Esophagus squamous epithelium (tissue), 5 donors: Measurements from ENCODE around the gene TMEM119. TPM values are rescaled to one million over a fixed set of nuclear protein-coding genes. Genes with fewer than 3 reads are reported as not detected.
"Not testable (repeated sequence)": the region's sequence is repeated elsewhere in the genome, so short reads cannot be mapped to it uniquely, and the experiment has no call there.

Source experiments
- DNase-seq: peaks from one replicate; lab custom pipeline; 2025; lab: John Stamatoyannopoulos, UW
- H3K27ac ChIP-seq, 4 donors: fragments of 200-600 bp; sonication (generic); one replicate each; pipeline ENCODE4 v1.5.1; 2016 to 2019; ENCODE audit warnings: mild to moderate bottlenecking in 1 of 4
- H3K27me3 ChIP-seq, 4 donors: fragments of 200-600 bp; sonication (generic); 1 replicate in 3 of 4; 2 replicates in 1 of 4; pipeline versions ENCODE4 v1.5.1 to v1.6.0; 2017 to 2021; ENCODE audit warnings: antibody characterized with exemption in 1 of 4
- H3K36me3 ChIP-seq, 3 donors: fragments of 200-600 bp; sonication (generic); one replicate each; pipeline ENCODE4 v1.5.1; 2016 to 2019
- H3K4me1 ChIP-seq, 3 donors: fragments of 200-600 bp; sonication (generic); one replicate each; pipeline ENCODE4 v1.5.1; 2017 to 2019
- H3K4me3 ChIP-seq, 4 donors: fragments of 200-600 bp; sonication (generic); 1 replicate in 3 of 4; 2 replicates in 1 of 4; pipeline ENCODE4 v1.5.1; 2016 to 2019; ENCODE audit warnings: mild to moderate bottlenecking in 2 of 4, moderate library complexity in 1 of 4
- H3K9me3 ChIP-seq, 3 donors: fragments of 200-600 bp; sonication (generic); one replicate each; pipeline ENCODE4 v1.5.1; 2016 to 2019
- CTCF ChIP-seq, 6 experiments: fragments of 450-650 bp in 4 of 6; fragments of 200-600 bp in 2 of 6; sonication (generic) in 2 of 6; IDR thresholded peaks; one replicate each; pipeline ENCODE4 v1.5.1; 2016 to 2019; ENCODE audit warnings: antibody characterized with exemption in 6 of 6, mild to moderate bottlenecking in 4 of 6, moderate library complexity in 4 of 6
- POLR2A ChIP-seq, 4 donors: fragments of 450-650 bp; IDR thresholded peaks; one replicate each; pipeline ENCODE4 v1.6.1; 2017; ENCODE audit warnings: antibody characterized with exemption in 4 of 4, mild to moderate bottlenecking in 4 of 4, moderate library complexity in 3 of 4
- whole genome bisulfite sequencing, 2 donors: methylation state at CpG; one replicate each; pipeline ENCODE4 v1.1.5; 2018; 5-methylcytosine and 5-hydroxymethylcytosine counted together
- intact Hi-C: fragments of 100-400 bp; cut with DNase I; formaldehyde crosslinking; loops from one replicate; pipeline ENCODE4 v1.15.0; 2022
- total RNA-seq, 4 donors: library from RNA; depleted of rRNA; stranded (reverse); fragments of >200 nt; gene quantifications; one replicate each; pipeline ENCODE4 v1.1.0, GENCODE V29; 2016
- donor health status: DM: yes; HTN: yes; CAD: no.

Gene TMEM119
- total RNA-seq, 4 donors from 2014 or later = 0.08 to 4.8 (median 2.0) TPM

- H3K27me3 ChIP-seq = peaks cover 0 to 5% (median 0%) of the 10 kb centered on the region in 4 donors
- intact Hi-C loops = no loop called here
- no peak overlapping the region for H3K27ac ChIP-seq
- no peak overlapping the region for H3K4me3 ChIP-seq
- H3K9me3 ChIP-seq = no peaks in the 10 kb centered on the region
- peaks cover 0 to 8% (median under 1%) of the 10 kb centered on the region in 3 donors for H3K4me1 ChIP-seq
- TF ChIP-seq CTCF (IDR thresholded peaks at IDR 0.05) (no peak), POLR2A (IDR thresholded peaks at IDR 0.05) (no peak)
- no peak for DNase-seq
- H3K36me3 ChIP-seq = no peaks in the 10 kb centered on the region
- WGBS, 2 donors = 91 to 96% methylated on average over 10 of the region's 10 CpGs
Measured at GRCh38 chr12:108594323-108594903, 3.5 kb downstream of the TMEM119 start.

- Histone ChIP-seq H3K4me1 (peaks cover 4 to 19% (median 5%) of the 10 kb centered on the region in 3 donors), H3K4me3 (no peak overlapping the region), H3K36me3 (no peaks in the 10 kb centered on the region), H3K27me3 (peaks cover 0 to 10% (median 0%) of the 10 kb centered on the region in 4 donors), H3K27ac (no peak overlapping the region), H3K9me3 (no peaks in the 10 kb centered on the region)
- DNase-seq = no peak
- intact Hi-C loops = no loop called here
- WGBS, 2 donors = 83 to 94% methylated on average over 6 to 10 of the region's 25 CpGs
- TF ChIP-seq POLR2A (IDR thresholded peaks at IDR 0.05) (no peak), CTCF (IDR thresholded peaks at IDR 0.05) (no peak)
Measured at GRCh38 chr12:108592033-108592909, 5.6 kb downstream of the TMEM119 start.

- WGBS, 2 donors = 89 to 93% methylated on average over 7 to 8 of the region's 22 CpGs
- DNase-seq = no peak
- intact Hi-C loops = no loop called here
- Histone ChIP-seq H3K27me3 (peaks cover 0 to 10% (median 0%) of the 10 kb centered on the region in 4 donors), H3K4me3 (no peak overlapping the region), H3K36me3 (no peaks in the 10 kb centered on the region), H3K27ac (no peak overlapping the region), H3K9me3 (no peaks in the 10 kb centered on the region), H3K4me1 (peaks cover 4 to 14% (median 5%) of the 10 kb centered on the region in 3 donors)
- no peak for TF ChIP-seq POLR2A (IDR thresholded peaks at IDR 0.05)
- TF ChIP-seq CTCF (IDR thresholded peaks at IDR 0.05) = no peak
Measured at GRCh38 chr12:108591267-108591980, 6.5 kb downstream of the TMEM119 start.

- H3K9me3 ChIP-seq, H3K36me3 ChIP-seq, H3K4me3 ChIP-seq, DNase-seq, intact Hi-C loops, H3K27ac ChIP-seq: not testable (repeated sequence)
- 89 to 95% methylated on average over 7 of the region's 9 CpGs for WGBS, 2 donors
- peaks cover 4 to 14% (median 5%) of the 10 kb centered on the region in 3 donors for H3K4me1 ChIP-seq
- H3K27me3 ChIP-seq = peaks cover 0 to 10% (median 0%) of the 10 kb centered on the region in 4 donors
Measured at GRCh38 chr12:108590463-108590862, 7.4 kb downstream of the TMEM119 start.

- 33 to 100% methylated on average over 1 of the region's 7 CpGs for WGBS, 2 donors
- H3K27ac ChIP-seq = no peak overlapping the region
- H3K36me3 ChIP-seq = no peaks in the 10 kb centered on the region
Measured at GRCh38 chr12:108589840-108590229, 8.0 kb downstream of the TMEM119 start.

More at GRCh38 chr12:108589840-108590229, 8.0 kb downstream of the TMEM119 start:
- Histone ChIP-seq H3K4me1 (peaks cover 4 to 14% (median 5%) of the 10 kb centered on the region in 3 donors), H3K4me3 (no peak overlapping the region), H3K27me3 (peaks cover 0 to 10% (median 0%) of the 10 kb centered on the region in 4 donors), H3K9me3 (no peaks in the 10 kb centered on the region)
- DNase-seq = no peak
- TF ChIP-seq CTCF (IDR thresholded peaks at IDR 0.05) (no peak), POLR2A (IDR thresholded peaks at IDR 0.05) (no peak)
- intact Hi-C loops = no loop called here
